IPS-20b (cell line): ENCODE results near the gene KCNK7.

Source experiments
- H3K27ac ChIP-seq: one replicate; pipeline ENCODE4 v1.5.1; 2013; ENCODE audit warnings: low read length
- H3K27me3 ChIP-seq: 2 replicates; pipeline ENCODE4 v1.6.1; 2013; ENCODE audit warnings: mild to moderate bottlenecking, low read length, inconsistent platforms; ENCODE audit not compliant: insufficient read depth
- H3K36me3 ChIP-seq: 2 replicates; pipeline ENCODE4 v1.6.1; 2013; ENCODE audit warnings: low read depth, mild to moderate bottlenecking, inconsistent platforms, low read length, moderate library complexity; ENCODE audit not compliant: insufficient read depth
- H3K4me1 ChIP-seq: 2 replicates; pipeline ENCODE4 v1.6.1; 2013; ENCODE audit warnings: mild to moderate bottlenecking, control low read depth, inconsistent platforms, low read length, moderate library complexity; ENCODE audit not compliant: insufficient read depth
- H3K4me3 ChIP-seq: 2 replicates; pipeline ENCODE4 v1.5.1; 2013; ENCODE audit warnings: mild to moderate bottlenecking, low read length, inconsistent platforms
- H3K9ac ChIP-seq: 2 replicates; pipeline ENCODE4 v1.6.1; 2013; ENCODE audit warnings: low read depth, mild to moderate bottlenecking, inconsistent platforms, low read length, moderate library complexity
- H3K9me3 ChIP-seq: 2 replicates; pipeline ENCODE4 v1.6.1; 2013; ENCODE audit warnings: mild to moderate bottlenecking, low read depth, low read length, inconsistent platforms; ENCODE audit not compliant: insufficient read depth

The KCNK7 gene

DNA sequence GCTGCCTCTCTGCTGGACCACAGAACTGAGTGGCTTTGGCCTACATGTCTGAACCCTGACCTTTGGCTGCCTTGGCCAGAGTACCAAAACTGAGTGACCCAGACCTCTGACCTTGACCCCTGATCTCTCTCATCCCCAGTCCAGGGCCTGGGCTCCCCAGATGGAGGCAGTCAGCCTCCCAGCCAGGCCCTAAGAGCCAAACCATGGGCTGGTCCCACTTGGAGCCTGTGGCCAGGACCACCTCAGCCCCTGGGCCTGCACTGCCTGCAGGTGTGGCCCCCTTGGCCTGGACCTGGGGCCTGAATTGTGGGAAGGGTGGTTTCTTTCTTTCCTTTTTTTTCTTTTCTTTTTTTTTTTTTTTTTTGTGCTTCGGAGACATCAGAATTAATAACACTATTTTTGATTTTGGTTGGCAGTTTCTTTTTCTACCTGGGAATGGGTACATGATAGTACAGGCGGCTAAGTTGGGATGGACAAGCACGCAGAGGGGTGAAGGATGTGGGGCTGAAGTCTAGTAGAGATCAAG lies 41.5 kb upstream of the KCNK7 start:
- Histone ChIP-seq H3K9ac (peak overlapping the region; percentile 76; the same call in 1 of the 2 replicates), H3K9me3 (no peaks in the 10 kb centered on the region), H3K36me3 (peaks cover 31% of the 10 kb centered on the region), H3K4me3 (peak overlapping the region; percentile 72; the same call in 1 of the 2 replicates), H3K27ac (peak overlapping the region; percentile 58), H3K4me1 (peaks cover 11% of the 10 kb centered on the region; the same call in 1 of the 2 replicates), H3K27me3 (no peaks in the 10 kb centered on the region)

DNA sequence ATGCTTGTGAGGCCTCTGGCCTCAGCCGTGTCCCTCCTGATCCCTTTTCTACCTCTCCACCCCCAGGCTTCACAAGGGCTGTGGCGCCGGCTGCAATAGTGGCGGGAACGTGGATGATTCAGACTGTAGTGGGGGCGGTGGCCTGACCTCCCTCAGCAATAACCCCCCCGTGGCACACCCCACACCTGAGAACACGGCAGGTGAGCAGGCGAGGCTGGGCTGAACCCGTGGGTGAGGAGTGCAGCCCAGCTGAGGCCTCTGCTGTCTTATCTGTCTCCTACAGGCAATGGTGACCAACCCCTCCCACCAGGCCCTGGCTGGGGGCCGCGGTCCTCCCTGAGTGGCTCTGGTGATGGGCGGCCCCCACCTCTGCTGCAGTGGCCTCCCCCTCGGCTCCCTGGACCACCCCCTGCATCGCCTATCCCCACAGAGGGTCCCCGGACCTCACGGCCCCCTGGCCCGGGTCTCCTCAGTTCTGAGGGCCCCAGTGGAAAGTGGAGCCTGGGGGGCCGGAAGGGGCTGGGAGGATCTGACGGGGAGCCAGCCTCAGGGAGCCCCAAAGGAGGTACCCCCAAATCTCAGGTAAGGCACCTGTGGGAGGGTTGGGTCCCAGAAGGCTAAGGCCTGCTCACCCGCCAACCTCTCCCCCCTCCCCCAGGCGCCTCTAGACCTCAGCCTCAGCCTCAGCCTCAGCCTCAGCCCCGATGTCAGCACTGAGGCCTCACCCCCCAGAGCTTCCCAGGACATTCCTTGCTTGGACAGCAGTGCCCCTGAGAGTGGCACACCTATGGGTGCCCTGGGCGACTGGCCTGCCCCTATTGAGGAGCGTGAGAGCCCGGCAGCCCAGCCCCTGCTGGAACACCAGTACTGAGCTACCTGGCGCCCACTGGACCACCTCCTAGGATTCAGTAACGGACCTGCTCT lies 40.8 kb upstream of the KCNK7 start:
- peaks cover 6% of the 10 kb centered on the region; the same call in 1 of the 2 replicates for H3K4me1 ChIP-seq
- no peak overlapping the region for H3K4me3 ChIP-seq
- H3K9me3 ChIP-seq, result no peaks in the 10 kb centered on the region
- no peak overlapping the region for H3K27ac ChIP-seq
- H3K27me3 ChIP-seq, result no peaks in the 10 kb centered on the region
- peaks cover 36% of the 10 kb centered on the region for H3K36me3 ChIP-seq
- no peak overlapping the region; the same call in 1 of the 2 replicates for H3K9ac ChIP-seq

DNA sequence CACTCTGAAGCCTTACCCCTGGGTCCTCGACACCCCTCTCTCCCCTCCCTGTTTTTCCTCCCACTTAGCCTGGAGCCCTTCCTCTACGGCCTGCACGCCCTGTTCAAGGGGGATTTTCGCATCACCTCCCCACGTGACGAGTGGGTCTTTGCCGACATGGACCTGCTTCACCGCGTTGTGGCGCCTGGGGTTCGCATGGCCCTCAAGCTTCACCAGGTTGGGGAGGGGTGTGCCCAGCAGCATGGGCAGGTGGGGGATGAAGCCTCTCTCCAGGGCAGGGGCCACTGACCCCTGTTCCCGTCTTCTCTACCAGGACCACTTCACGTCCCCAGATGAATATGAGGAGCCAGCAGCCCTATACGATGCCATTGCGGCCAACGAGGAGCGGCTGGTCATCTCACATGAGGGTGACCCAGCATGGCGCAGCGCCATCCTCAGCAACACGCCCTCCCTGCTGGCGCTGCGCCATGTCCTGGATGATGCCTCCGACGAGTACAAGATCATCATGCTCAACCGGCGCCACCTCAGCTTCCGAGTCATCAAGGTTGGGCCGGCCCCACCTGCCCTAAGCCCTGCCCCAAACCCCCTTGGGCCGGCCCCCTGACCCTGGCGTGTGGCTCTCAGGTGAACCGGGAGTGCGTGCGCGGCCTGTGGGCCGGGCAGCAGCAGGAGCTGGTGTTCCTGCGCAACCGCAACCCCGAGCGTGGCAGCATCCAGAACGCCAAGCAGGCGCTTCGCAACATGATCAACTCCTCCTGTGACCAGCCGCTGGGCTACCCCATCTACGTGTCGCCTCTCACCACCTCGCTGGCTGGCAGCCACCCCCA lies 39.5 kb upstream of the KCNK7 start:
- no peak overlapping the region for H3K9ac ChIP-seq
- H3K9me3 ChIP-seq, result no peaks in the 10 kb centered on the region
- H3K27me3 ChIP-seq, result no peaks in the 10 kb centered on the region
- H3K36me3 ChIP-seq, result peaks cover 46% of the 10 kb centered on the region
- H3K4me1 ChIP-seq, result peaks cover 6% of the 10 kb centered on the region; the same call in 1 of the 2 replicates
- no peak overlapping the region for H3K27ac ChIP-seq
- H3K4me3 ChIP-seq, result no peak overlapping the region

DNA sequence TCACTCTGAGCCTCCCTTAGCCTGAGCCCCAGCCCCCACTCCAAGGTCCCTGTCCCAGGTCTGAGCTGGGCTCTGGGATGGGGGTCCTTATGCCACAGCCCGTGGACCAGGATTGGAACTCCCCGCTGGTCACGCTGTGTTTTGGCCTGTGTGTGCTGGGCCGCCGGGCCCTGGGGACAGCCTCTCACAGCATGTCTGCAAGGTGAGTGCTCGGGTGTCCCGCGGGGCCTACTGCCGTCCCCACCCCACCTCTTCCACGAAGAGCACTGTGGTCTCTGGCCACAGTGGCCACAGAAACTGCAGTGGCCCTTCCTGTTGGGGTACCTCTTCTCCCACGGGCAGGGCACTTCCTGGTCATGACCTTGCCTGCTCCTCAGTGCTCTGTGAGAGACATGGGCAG lies 38.8 kb upstream of the KCNK7 start:
- peaks cover 53% of the 10 kb centered on the region for H3K36me3 ChIP-seq
- no peak overlapping the region for H3K4me3 ChIP-seq
- H3K9me3 ChIP-seq, result no peaks in the 10 kb centered on the region
- no peak overlapping the region for H3K9ac ChIP-seq
- H3K27ac ChIP-seq, result no peak overlapping the region
- peaks cover 6% of the 10 kb centered on the region; the same call in 1 of the 2 replicates for H3K4me1 ChIP-seq
- H3K27me3 ChIP-seq, result no peaks in the 10 kb centered on the region

DNA sequence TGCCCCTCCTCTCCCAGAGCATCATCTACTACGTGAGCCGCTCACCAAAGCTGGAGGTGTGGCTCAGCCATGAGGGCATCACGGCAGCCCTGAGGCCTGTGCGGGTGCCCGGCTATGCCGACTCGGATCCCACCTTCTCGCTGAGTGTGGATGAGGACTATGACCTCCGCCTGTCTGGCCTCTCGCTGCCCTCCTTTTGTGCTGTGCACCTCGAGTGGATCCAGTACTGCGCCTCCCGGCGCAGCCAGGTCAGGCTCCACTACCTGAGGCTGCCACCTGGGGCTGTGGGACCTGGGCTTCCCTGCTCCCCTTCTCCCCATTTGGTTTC lies 38.5 kb upstream of the KCNK7 start:
- H3K27me3 ChIP-seq, result no peaks in the 10 kb centered on the region
- peaks cover 57% of the 10 kb centered on the region for H3K36me3 ChIP-seq
- no peaks in the 10 kb centered on the region for H3K9me3 ChIP-seq
- no peak overlapping the region for H3K4me3 ChIP-seq
- H3K27ac ChIP-seq, result no peak overlapping the region
- H3K9ac ChIP-seq, result no peak overlapping the region
- peaks cover 6% of the 10 kb centered on the region; the same call in 1 of the 2 replicates for H3K4me1 ChIP-seq

DNA sequence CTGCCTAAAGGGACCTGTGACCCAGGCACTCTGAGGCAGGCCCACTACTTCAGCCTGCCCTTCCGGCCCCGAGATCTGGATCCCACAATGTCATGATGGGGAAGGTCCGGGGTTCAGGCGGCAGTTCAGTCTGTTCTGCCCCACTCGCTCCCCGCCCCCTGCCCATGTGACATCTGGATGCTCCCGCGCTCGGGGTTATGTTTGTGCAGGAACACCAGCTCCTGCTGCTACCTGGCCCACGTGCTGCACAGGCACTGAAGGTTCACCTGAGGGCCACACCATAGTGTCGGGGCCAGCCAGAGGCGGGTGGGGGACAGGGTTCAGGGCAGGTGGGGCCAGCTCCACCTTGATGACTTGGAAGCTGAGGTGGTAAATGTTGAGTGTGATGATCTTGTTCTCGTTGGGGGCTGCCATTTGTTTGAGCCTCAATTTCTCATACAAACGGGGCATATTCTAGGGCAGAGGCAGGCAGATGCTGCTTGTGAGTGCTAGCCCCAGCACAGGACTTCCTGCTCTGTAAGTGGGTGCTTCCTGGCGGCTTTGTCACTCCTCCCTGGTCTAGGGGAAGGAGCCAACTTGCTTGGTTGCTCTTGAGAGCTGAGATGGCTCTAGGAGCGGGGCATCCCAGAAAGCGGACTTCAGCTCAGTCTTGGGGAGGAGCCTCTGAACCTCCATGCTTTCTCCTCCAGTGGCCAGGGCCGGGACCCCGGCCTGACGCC lies 37.9 kb upstream of the KCNK7 start:
- no peak overlapping the region for H3K4me3 ChIP-seq
- H3K9me3 ChIP-seq, result no peaks in the 10 kb centered on the region
- no peak overlapping the region for H3K9ac ChIP-seq
- no peak overlapping the region for H3K27ac ChIP-seq
- peaks cover 62% of the 10 kb centered on the region for H3K36me3 ChIP-seq
- H3K27me3 ChIP-seq, result no peaks in the 10 kb centered on the region
- H3K4me1 ChIP-seq, result peaks cover 6% of the 10 kb centered on the region; the same call in 1 of the 2 replicates

DNA sequence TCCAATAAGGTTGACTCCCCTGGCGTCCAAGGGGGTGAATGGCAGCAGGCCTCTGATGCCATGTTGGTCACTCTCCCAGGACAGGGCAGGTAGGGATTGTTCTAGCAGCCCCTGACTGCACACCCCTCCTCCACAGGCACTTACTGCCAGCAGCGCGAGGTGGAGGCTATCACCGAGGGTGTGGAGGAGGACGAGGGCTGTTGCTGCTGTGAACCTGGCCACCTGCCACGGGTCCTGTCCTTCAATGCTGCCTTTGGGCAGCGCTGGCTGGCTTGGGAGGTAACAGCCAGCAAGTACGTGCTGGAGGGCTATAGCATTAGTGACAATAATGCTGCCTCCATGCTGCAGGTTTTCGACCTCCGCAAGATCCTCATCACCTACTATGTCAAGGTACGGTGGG lies 34.6 kb upstream of the KCNK7 start:
- no peaks in the 10 kb centered on the region for H3K9me3 ChIP-seq
- H3K9ac ChIP-seq, result no peak overlapping the region
- H3K4me3 ChIP-seq, result no peak overlapping the region
- H3K4me1 ChIP-seq, result no peaks in the 10 kb centered on the region
- no peaks in the 10 kb centered on the region for H3K27me3 ChIP-seq
- H3K27ac ChIP-seq, result no peak overlapping the region
- peaks cover 74% of the 10 kb centered on the region for H3K36me3 ChIP-seq

DNA sequence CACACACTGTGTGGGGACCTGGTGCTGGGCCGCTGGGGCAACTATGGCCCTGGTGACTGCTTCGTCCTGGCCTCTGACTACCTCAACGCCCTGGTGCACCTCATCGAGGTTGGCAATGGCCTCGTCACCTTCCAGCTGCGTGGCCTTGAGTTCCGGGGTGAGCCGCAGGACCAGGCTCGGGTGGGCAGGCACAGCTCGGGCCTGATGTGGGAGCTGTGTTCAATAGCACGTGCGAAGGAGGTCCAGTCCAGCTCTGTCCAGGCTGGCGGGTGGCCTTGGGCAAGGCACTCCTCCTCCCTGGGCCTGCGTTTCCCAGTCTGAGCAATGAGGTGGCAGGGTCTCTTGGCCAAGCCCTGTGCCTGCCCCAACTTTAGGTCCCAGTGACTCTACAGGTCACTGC lies 34.0 kb upstream of the KCNK7 start:
- Histone ChIP-seq H3K36me3 (peaks cover 74% of the 10 kb centered on the region), H3K9me3 (no peaks in the 10 kb centered on the region), H3K27me3 (no peaks in the 10 kb centered on the region)

DNA sequence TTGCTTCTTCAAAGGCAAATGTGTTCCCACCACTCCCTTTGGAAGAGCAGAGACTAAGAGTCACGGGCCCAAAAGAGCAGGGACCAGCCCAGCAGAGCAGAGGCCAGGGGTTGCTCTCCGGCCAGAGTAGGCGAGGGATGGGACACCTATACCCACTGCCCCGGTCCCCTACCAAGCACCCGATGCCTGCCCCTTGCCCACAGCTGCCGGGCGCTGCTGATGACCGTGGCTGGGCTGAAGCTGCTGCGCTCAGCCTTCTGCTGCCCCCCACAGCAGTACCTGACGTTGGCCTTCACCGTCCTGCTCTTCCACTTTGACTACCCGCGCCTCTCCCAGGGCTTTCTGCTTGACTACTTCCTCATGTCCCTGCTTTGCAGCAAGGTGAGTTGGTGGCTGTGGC lies 31.6 kb upstream of the KCNK7 start:
- no peaks in the 10 kb centered on the region for H3K9me3 ChIP-seq
- no peaks in the 10 kb centered on the region for H3K27me3 ChIP-seq
- H3K4me3 ChIP-seq, result no peak overlapping the region
- no peak overlapping the region for H3K9ac ChIP-seq
- peaks cover 78% of the 10 kb centered on the region for H3K36me3 ChIP-seq
- no peak overlapping the region for H3K27ac ChIP-seq
- no peaks in the 10 kb centered on the region for H3K4me1 ChIP-seq

More for the DNA sequence above, 34.0 kb upstream of the KCNK7 start:
- H3K27ac ChIP-seq, result no peak overlapping the region
- no peaks in the 10 kb centered on the region for H3K4me1 ChIP-seq
- H3K4me3 ChIP-seq, result no peak overlapping the region
- no peak overlapping the region for H3K9ac ChIP-seq

DNA sequence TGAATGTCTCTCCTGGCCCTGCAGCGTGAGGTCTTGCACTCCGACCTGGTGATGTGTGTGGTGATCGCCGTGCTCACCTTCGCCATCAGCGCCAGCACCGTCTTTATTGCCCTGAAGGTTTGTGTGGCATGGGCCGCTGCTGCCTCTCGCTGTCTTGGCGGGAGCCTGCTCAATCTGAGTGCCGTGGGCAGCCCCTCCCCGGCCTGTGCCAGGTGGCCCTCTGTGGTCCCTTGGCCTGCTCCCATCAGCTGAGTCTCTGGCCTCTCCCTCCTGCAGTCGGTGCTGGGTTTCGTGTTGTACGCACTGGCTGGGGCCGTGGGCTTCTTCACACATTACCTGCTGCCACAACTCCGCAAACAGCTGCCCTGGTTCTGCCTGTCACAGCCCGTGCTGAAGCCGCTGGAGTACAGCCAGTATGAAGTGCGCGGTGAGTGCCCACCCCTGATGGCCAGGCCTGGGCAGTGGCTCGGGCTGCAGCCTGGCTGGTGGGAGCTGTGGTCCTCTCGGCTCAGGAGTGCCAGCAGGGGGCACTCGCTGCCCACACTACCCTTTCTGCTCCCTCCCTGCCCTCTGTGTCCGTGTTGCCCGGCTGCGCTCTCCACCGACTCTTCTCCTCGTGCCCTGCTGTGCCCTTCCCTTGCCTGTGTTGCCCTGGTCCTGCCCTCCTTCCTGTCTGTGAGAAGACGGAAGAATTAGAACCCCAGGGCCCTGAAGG lies 30.2 kb upstream of the KCNK7 start:
- peaks cover 76% of the 10 kb centered on the region for H3K36me3 ChIP-seq

More for the DNA sequence above, 30.2 kb upstream of the KCNK7 start:
- Histone ChIP-seq H3K4me3 (no peak overlapping the region), H3K9me3 (no peaks in the 10 kb centered on the region), H3K27me3 (no peaks in the 10 kb centered on the region), H3K27ac (no peak overlapping the region), H3K9ac (no peak overlapping the region), H3K4me1 (no peaks in the 10 kb centered on the region)
